Activated CD4-positive, alpha-beta memory T cell treated with anti-CD3 and anti-CD28 coated beads, Interleukin-2, amount 10 ng/mL, durations not matched to agents 7 days and 5 days (primary cell): ENCODE data around the gene SPRR1B. TPM values are rescaled to one million over a fixed set of nuclear protein-coding genes. Genes with fewer than 3 reads are reported as not detected.

Source experiments
- CTCF ChIA-PET: fragments of 350-600 bp; sonication (Branson Sonifier 250); formaldehyde crosslinking; loops from one replicate; lab custom pipeline; 2021; ENCODE audit warnings: antibody characterized with exemption, inconsistent platforms; lab: Charles Lee
- POLR2A ChIA-PET: fragments of 350-600 bp; sonication (Branson Sonifier 250); formaldehyde crosslinking; loops from one replicate; lab custom pipeline; 2021; ENCODE audit warnings: antibody characterized with exemption; lab: Charles Lee
- DNase-seq: peaks from one replicate; pipeline ENCODE4 v3.0.0-alpha.2; 2020
- H3K27ac Mint-ChIP-seq: one replicate; pipeline ENCODE4 v1.8.0; 2021; ENCODE audit warnings: mild to moderate bottlenecking, mixed read lengths
- H3K27me3 Mint-ChIP-seq: one replicate; pipeline ENCODE4 v1.8.0; 2021; ENCODE audit warnings: mixed read lengths
- H3K36me3 Mint-ChIP-seq: one replicate; pipeline ENCODE4 v1.8.0; 2021; ENCODE audit warnings: low read depth, mixed read lengths
- H3K4me1 Mint-ChIP-seq: one replicate; pipeline ENCODE4 v1.8.0; 2021; ENCODE audit warnings: mixed read lengths
- H3K4me3 Mint-ChIP-seq: one replicate; pipeline ENCODE4 v1.8.0; 2021; ENCODE audit warnings: mild to moderate bottlenecking, mixed read lengths
- H3K9me3 Mint-ChIP-seq: one replicate; pipeline ENCODE4 v1.8.0; 2021; ENCODE audit warnings: mixed read lengths
- total RNA-seq, 2 experiments: library from RNA; stranded (reverse); gene quantifications; one replicate each; pipeline ENCODE4 v1.2.3, GENCODE V29; 2021

Gene SPRR1B
- total RNA-seq, 2 experiments from 2014 or later = not detected

GRCh38 chr1:153058154-153058553, 27.2 kb downstream of the SPRR1B start:
- H3K9me3 Mint-ChIP-seq = no peaks in the 10 kb centered on the region
- DNase-seq = no peak
- H3K4me1 Mint-ChIP-seq = no peaks in the 10 kb centered on the region
- H3K27ac Mint-ChIP-seq = no peak overlapping the region
- H3K4me3 Mint-ChIP-seq = no peak overlapping the region
- POLR2A ChIA-PET = no interaction called here
- peaks cover 18% of the 10 kb centered on the region for H3K27me3 Mint-ChIP-seq
- CTCF ChIA-PET = interaction anchor here (0.5 kb wide), 1 partner anchor 57 kb away, joined by 3 read pairs; no protein-coding TSS in a partner anchor
- H3K36me3 Mint-ChIP-seq = no peaks in the 10 kb centered on the region

GRCh38 chr1:153058826-153059784, 28.1 kb downstream of the SPRR1B start:
- no peaks in the 10 kb centered on the region for H3K9me3 Mint-ChIP-seq
- ChIA-PET CTCF (interaction anchor here (0.5 to 0.6 kb wide), 2 partner anchors 26 to 58 kb away, joined by 3 read pairs; no protein-coding TSS in a partner anchor), POLR2A (no interaction called here)
- peaks cover 13% of the 10 kb centered on the region for H3K27me3 Mint-ChIP-seq
- H3K4me1 Mint-ChIP-seq = no peaks in the 10 kb centered on the region
- H3K27ac Mint-ChIP-seq = no peak overlapping the region
- DNase-seq = no peak
- H3K36me3 Mint-ChIP-seq = no peaks in the 10 kb centered on the region
- no peak overlapping the region for H3K4me3 Mint-ChIP-seq

- H3K4me1 Mint-ChIP-seq = no peaks in the 10 kb centered on the region
- CTCF ChIA-PET = interaction anchor here (0.5 kb wide), 1 partner anchor 266 kb away, joined by 5 read pairs; no protein-coding TSS in a partner anchor
- H3K9me3 Mint-ChIP-seq = no peaks in the 10 kb centered on the region
- H3K4me3 Mint-ChIP-seq = no peak overlapping the region
- no peak for DNase-seq
- no peak overlapping the region for H3K27ac Mint-ChIP-seq
- H3K36me3 Mint-ChIP-seq = no peaks in the 10 kb centered on the region
- peaks cover 19% of the 10 kb centered on the region for H3K27me3 Mint-ChIP-seq
- POLR2A ChIA-PET = no interaction called here
These were observed 39.2 kb downstream of the SPRR1B start for GRCh38 chr1:153070243-153070642.

- peaks cover 15% of the 10 kb centered on the region for H3K27me3 Mint-ChIP-seq
- ChIA-PET CTCF (no interaction called here), POLR2A (no interaction called here)
- H3K4me1 Mint-ChIP-seq = no peaks in the 10 kb centered on the region
- H3K4me3 Mint-ChIP-seq = no peak within 1 kb of the TSS
- no peaks in the 10 kb centered on the region for H3K9me3 Mint-ChIP-seq
- H3K36me3 Mint-ChIP-seq = no peaks in the 10 kb centered on the region
- no peak for DNase-seq
- no peak within 1 kb of the TSS for H3K27ac Mint-ChIP-seq
These were observed 40.5 kb downstream of the SPRR1B start, which contains the start of gene SPRR2B for GRCh38 chr1:153071511-153071910. Gene SPRR2B (minus strand): TSS chr1:153071611. CDS start chr1:153070839, 772 bp downstream.

- Mint-ChIP-seq H3K4me1 (no peaks in the 10 kb centered on the region), H3K27ac (no peak overlapping the region), H3K9me3 (no peaks in the 10 kb centered on the region), H3K27me3 (peaks cover 7% of the 10 kb centered on the region), H3K36me3 (no peaks in the 10 kb centered on the region), H3K4me3 (no peak overlapping the region)
- CTCF ChIA-PET = no interaction called here
- POLR2A ChIA-PET = no interaction called here
- DNase-seq = no peak
These were observed 42.1 kb downstream of the SPRR1B start for GRCh38 chr1:153072806-153073726.

- no peak for DNase-seq
- H3K4me1 Mint-ChIP-seq = no peaks in the 10 kb centered on the region
- H3K9me3 Mint-ChIP-seq = no peaks in the 10 kb centered on the region
- peaks cover 11% of the 10 kb centered on the region for H3K27me3 Mint-ChIP-seq
- H3K36me3 Mint-ChIP-seq = no peaks in the 10 kb centered on the region
- ChIA-PET CTCF (no interaction called here), POLR2A (no interaction called here)
- no peak overlapping the region for H3K27ac Mint-ChIP-seq
- no peak overlapping the region for H3K4me3 Mint-ChIP-seq
These were observed 50.7 kb downstream of the SPRR1B start for GRCh38 chr1:153081736-153082135.

Other genes with a start within 250 kb of the SPRR1B start
- gene LCE1E, start 244.9 kb upstream of the SPRR1B start, total RNA-seq = not detected
- gene LCE1D, start 234.5 kb upstream of the SPRR1B start, total RNA-seq = not detected
- gene LCE1C, start 224.6 kb upstream of the SPRR1B start, total RNA-seq = not detected
- not detected for gene LCE1B, start 219.2 kb upstream of the SPRR1B start, total RNA-seq
- gene LCE1A, start 203.7 kb upstream of the SPRR1B start, total RNA-seq = not detected
- not detected for gene LCE6A, start 188.3 kb upstream of the SPRR1B start, total RNA-seq
- not detected for gene LCE7A, start 171.2 kb upstream of the SPRR1B start, total RNA-seq
- not detected for gene SMCP, start 152.9 kb upstream of the SPRR1B start, total RNA-seq
- gene IVL, start 122.7 kb upstream of the SPRR1B start, total RNA-seq = not detected
- gene SPRR5, start 84.0 kb upstream of the SPRR1B start, total RNA-seq = not detected
- not detected for gene SPRR4, start 60.6 kb upstream of the SPRR1B start, total RNA-seq
- gene SPRR1A, start 47.1 kb upstream of the SPRR1B start, total RNA-seq = not detected
- gene SPRR3, start 29.5 kb upstream of the SPRR1B start, total RNA-seq = not detected
- gene SPRR2D, start 9.9 kb downstream of the SPRR1B start, total RNA-seq = not detected
- not detected for gene SPRR2A, start 26.3 kb downstream of the SPRR1B start, total RNA-seq
- gene SPRR2B, start 40.4 kb downstream of the SPRR1B start, total RNA-seq = not detected
- not detected for gene SPRR2E, start 63.3 kb downstream of the SPRR1B start, total RNA-seq
- not detected for gene SPRR2F, start 82.3 kb downstream of the SPRR1B start, total RNA-seq
- gene SPRR2G, start 119.7 kb downstream of the SPRR1B start, total RNA-seq = not detected
- gene LELP1, start 172.2 kb downstream of the SPRR1B start, total RNA-seq = not detected
- not detected for gene PRR9, start 186.4 kb downstream of the SPRR1B start, total RNA-seq
- not detected for gene LORICRIN, start 228.5 kb downstream of the SPRR1B start, total RNA-seq